CD4-positive, alpha-beta T cell (primary cell): ENCODE measurements around the gene DVL1. TPM values are rescaled to one million over a fixed set of nuclear protein-coding genes. Genes with fewer than 3 reads are reported as not detected.
A peak's percentile ranks its signal among the peaks of the same experiment; 100 is the strongest.

Experiments
- ATAC-seq: fragments of 200-7000 bp; cut with Tn5 transposase; one replicate; pipeline ENCODE4 v1.10.0; 2022; ENCODE audit warnings: mild to moderate bottlenecking; ENCODE audit not compliant: poor library complexity
- CTCF ChIA-PET: fragments of 350-600 bp; sonication (Branson Sonifier 250); formaldehyde crosslinking; loops from one replicate; lab custom pipeline; 2021; ENCODE audit warnings: antibody characterized with exemption, inconsistent platforms; lab: Charles Lee
- POLR2A ChIA-PET: fragments of 350-600 bp; sonication (Branson Sonifier 250); formaldehyde crosslinking; loops from one replicate; lab custom pipeline; 2021; ENCODE audit warnings: antibody characterized with exemption, inconsistent platforms; lab: Charles Lee
- DNase-seq, 14 experiments: peaks; one replicate each; pipeline ENCODE4 v3.0.0-alpha.2; 2013 to 2020; ENCODE audit warnings: mixed read lengths in 2 of 14
- H3K27ac ChIP-seq, 2 donors: one replicate each; pipeline versions ENCODE4 v1.5.1 to v1.7.0; 2013; ENCODE audit warnings: low read length in 2 of 2, low read depth in 1 of 2, mild to moderate bottlenecking in 1 of 2
- H3K27me3 ChIP-seq, 2 experiments: 1 replicate in 1 of 2; 2 replicates in 1 of 2; pipeline versions ENCODE4 v1.6.1 to v1.7.0; 2013; ENCODE audit warnings: low read length in 2 of 2, control low read depth in 1 of 2, mild to moderate bottlenecking in 1 of 2, moderate library complexity in 1 of 2; ENCODE audit not compliant: insufficient read depth in 2 of 2, control insufficient read depth in 1 of 2
- H3K36me3 ChIP-seq: one replicate; pipeline ENCODE4 v1.6.1; 2013; ENCODE audit warnings: low read length, control low read depth; ENCODE audit not compliant: insufficient read depth
- H3K4me1 ChIP-seq: one replicate; pipeline ENCODE4 v1.6.1; 2013; ENCODE audit warnings: low read length, control low read depth; ENCODE audit not compliant: insufficient read depth
- H3K4me3 ChIP-seq: one replicate; pipeline ENCODE4 v1.5.1; 2013; ENCODE audit warnings: mild to moderate bottlenecking, low read length, moderate library complexity
- H3K9me3 ChIP-seq, 2 experiments: 1 replicate in 1 of 2; 2 replicates in 1 of 2; pipeline versions ENCODE4 v1.6.1 to v1.7.0; 2013; ENCODE audit warnings: low read length in 2 of 2, mild to moderate bottlenecking in 2 of 2, control low read depth in 1 of 2, moderate library complexity in 1 of 2; ENCODE audit not compliant: control insufficient read depth in 1 of 2, insufficient read depth in 1 of 2
- H3K27ac Mint-ChIP-seq: one replicate; pipeline ENCODE4 v1.8.0; 2020; ENCODE audit warnings: mixed read lengths
- H3K27me3 Mint-ChIP-seq: one replicate; pipeline ENCODE4 v1.8.0; 2021; ENCODE audit warnings: mixed read lengths
- H3K36me3 Mint-ChIP-seq: one replicate; pipeline ENCODE4 v1.8.0; 2021; ENCODE audit warnings: low read depth, mixed read lengths
- H3K4me1 Mint-ChIP-seq: one replicate; pipeline ENCODE4 v1.8.0; 2021; ENCODE audit warnings: low read depth, mixed read lengths
- H3K4me3 Mint-ChIP-seq: one replicate; pipeline ENCODE4 v1.8.0; 2020; ENCODE audit warnings: mild to moderate bottlenecking, mixed read lengths
- H3K9me3 Mint-ChIP-seq: one replicate; pipeline ENCODE4 v1.8.0; 2020; ENCODE audit warnings: mixed read lengths
- CTCF ChIP-seq: fragments of 200-600 bp; IDR thresholded peaks from one replicate; pipeline ENCODE4 v1.8.0; 2022; ENCODE audit warnings: antibody characterized with exemption, mild to moderate bottlenecking
- intact Hi-C, 2 experiments: fragments of 100-400 bp; cut with DNase I in 1 of 2; cut with micrococcal nuclease in 1 of 2; formaldehyde crosslinking; loops; one replicate each; pipeline versions ENCODE4 v1.15.1 to v1.9.0; 2023 to 2025; cut with DNase I, micrococcal nuclease
- total RNA-seq, 174 experiments: library from RNA in 2 of 174; stranded (reverse) in 2 of 174; gene quantifications; one replicate each; pipeline ENCODE4 v1.2.3 and lab custom pipeline; 2021 to 2026

The DVL1 gene
- total RNA-seq, 2 experiments from 2014 or later = 44.9 to 45.5 TPM

GRCh38 chr1:1393428-1393827, 44.2 kb upstream of the DVL1 start:
- POLR2A ChIA-PET = no interaction called here
- CTCF ChIA-PET = interaction anchor here (1.6 kb wide), 1 partner anchor 14 kb away, joined by 3 read pairs; no protein-coding TSS in a partner anchor
- Mint-ChIP-seq H3K4me3 (peak overlapping the region; percentile 7), H3K27ac (no peak overlapping the region), H3K4me1 (peaks cover 27% of the 10 kb centered on the region), H3K27me3 (no peaks in the 10 kb centered on the region), H3K36me3 (peaks cover 89% of the 10 kb centered on the region), H3K9me3 (no peaks in the 10 kb centered on the region)
- Histone ChIP-seq H3K4me3 (no peak overlapping the region), H3K27me3 (no peaks in the 10 kb centered on the region), H3K4me1 (peaks cover 21% of the 10 kb centered on the region), H3K9me3 (no peaks in the 10 kb centered on the region), H3K36me3 (peaks cover 91% of the 10 kb centered on the region), H3K27ac (no peak overlapping the region)
- DNase-seq = no peak
- no peak for ATAC-seq
- no peak for TF ChIP-seq CTCF
- intact Hi-C loops = no loop called here

GRCh38 chr1:1393014-1393413, 43.8 kb upstream of the DVL1 start:
- no peaks in the 10 kb centered on the region for H3K27me3 Mint-ChIP-seq
- CTCF ChIA-PET = interaction anchor here (1.6 kb wide), 1 partner anchor 15 kb away, joined by 3 read pairs; no protein-coding TSS in a partner anchor
- Histone ChIP-seq H3K9me3 (no peaks in the 10 kb centered on the region), H3K27ac (no peak overlapping the region), H3K4me3 (no peak overlapping the region), H3K4me1 (peaks cover 17% of the 10 kb centered on the region), H3K27me3 (no peaks in the 10 kb centered on the region), H3K36me3 (peaks cover 94% of the 10 kb centered on the region)
- H3K9me3 Mint-ChIP-seq = no peaks in the 10 kb centered on the region
- H3K4me1 Mint-ChIP-seq = peaks cover 23% of the 10 kb centered on the region
- no peak overlapping the region for H3K27ac Mint-ChIP-seq
- H3K36me3 Mint-ChIP-seq = peaks cover 89% of the 10 kb centered on the region
- DNase-seq (no peak), ATAC-seq (no peak)
- TF ChIP-seq CTCF = no peak
- intact Hi-C loops = no loop called here
- POLR2A ChIA-PET = no interaction called here
- H3K4me3 Mint-ChIP-seq = no peak overlapping the region

GRCh38 chr1:1391225-1391624, 42.0 kb upstream of the DVL1 start:
- no peak overlapping the region for H3K27ac ChIP-seq
- TF ChIP-seq CTCF = no peak
- no peak overlapping the region for H3K4me3 ChIP-seq
- H3K27ac Mint-ChIP-seq = no peak overlapping the region
- H3K9me3 ChIP-seq = no peaks in the 10 kb centered on the region
- CTCF ChIA-PET = interaction anchor here (2.5 kb wide), 1 partner anchor 8 kb away, joined by 5 read pairs; the partner anchor contains the start of gene CCNL2
- no peaks in the 10 kb centered on the region for H3K27me3 ChIP-seq
- H3K4me3 Mint-ChIP-seq = no peak overlapping the region
- intact Hi-C loops = no loop called here
- DNase-seq (no peak), ATAC-seq (no peak)
- H3K36me3 ChIP-seq = peaks cover 99% of the 10 kb centered on the region
- peaks cover 94% of the 10 kb centered on the region for H3K36me3 Mint-ChIP-seq
- peaks cover 17% of the 10 kb centered on the region for H3K4me1 Mint-ChIP-seq
- H3K27me3 Mint-ChIP-seq = no peaks in the 10 kb centered on the region
- POLR2A ChIA-PET = interaction anchor here (4.2 kb wide), 1 partner anchor 9 kb away, joined by 21 read pairs; the partner anchor contains the start of gene CCNL2
- H3K4me1 ChIP-seq = peaks cover 5% of the 10 kb centered on the region
- no peaks in the 10 kb centered on the region for H3K9me3 Mint-ChIP-seq
